NT2/D1 (cell line): ENCODE measurements around the gene ZNF611.

ENCODE experiments used
- SUZ12 ChIP-seq: IDR thresholded peaks from 2 replicates; pipeline ENCODE4 v1.6.1; 2011; ENCODE audit not compliant: insufficient read length, insufficient read depth; ENCODE audit errors: extremely low read depth
- YY1 ChIP-seq: IDR thresholded peaks from 2 replicates; pipeline ENCODE4 v1.6.1; 2011; ENCODE audit not compliant: insufficient read length, insufficient read depth
- ZNF274 ChIP-seq: IDR thresholded peaks from 2 replicates; pipeline ENCODE4 v1.6.1; 2011; ENCODE audit warnings: mild to moderate bottlenecking, low read depth, low read length

DNA sequence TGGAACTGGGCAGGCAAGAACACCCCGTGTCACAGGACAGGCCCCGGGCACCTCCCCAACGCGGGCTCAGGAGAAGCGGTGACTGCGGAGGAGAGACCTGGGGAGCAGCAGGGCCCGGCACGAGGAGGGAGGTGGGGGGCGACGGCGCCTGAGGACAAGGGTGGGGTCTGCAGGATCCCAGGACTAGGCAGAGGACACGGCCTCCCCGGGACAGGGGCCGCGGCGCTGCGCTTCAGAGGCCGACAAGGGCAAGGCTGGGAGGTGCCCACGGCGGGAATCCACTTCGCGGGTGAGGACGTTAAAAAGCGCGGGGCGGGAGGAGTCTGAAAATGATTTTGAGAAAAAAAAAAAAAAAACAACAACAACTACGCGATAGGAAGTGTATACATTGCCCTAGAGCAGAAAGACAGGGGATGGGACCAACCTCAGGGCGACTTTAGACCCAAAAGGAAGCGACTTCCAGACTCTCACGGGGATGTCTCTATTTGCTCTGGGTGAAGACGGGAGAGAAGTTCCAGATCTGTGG is 44.9 kb downstream of the ZNF611 start:
- no peak for TF ChIP-seq SUZ12
- TF ChIP-seq YY1, result no peak
- TF ChIP-seq ZNF274, result no peak
